ENCODE results near the gene SENP6.

DNA sequence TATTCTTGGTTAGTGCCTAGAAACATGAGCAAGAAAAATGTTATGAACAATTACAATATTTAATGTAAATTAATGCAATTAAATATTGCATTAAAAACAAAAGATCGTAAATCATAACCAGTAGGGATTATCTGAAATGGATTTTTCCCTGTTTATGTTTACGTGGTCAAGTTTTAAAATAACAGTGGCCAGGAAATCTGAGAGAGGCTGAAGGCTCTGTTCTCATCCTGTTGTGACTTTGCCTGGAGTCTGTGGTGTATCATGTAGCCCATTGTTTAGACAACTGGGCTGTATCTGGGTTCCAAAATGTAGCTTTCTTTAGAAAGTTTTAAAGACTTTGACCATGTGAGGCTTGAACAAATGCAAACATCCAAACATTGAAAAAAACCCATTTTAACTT, 149.8 kb downstream of the SENP6 start:
- TF ChIP-seq, protein P1, sequence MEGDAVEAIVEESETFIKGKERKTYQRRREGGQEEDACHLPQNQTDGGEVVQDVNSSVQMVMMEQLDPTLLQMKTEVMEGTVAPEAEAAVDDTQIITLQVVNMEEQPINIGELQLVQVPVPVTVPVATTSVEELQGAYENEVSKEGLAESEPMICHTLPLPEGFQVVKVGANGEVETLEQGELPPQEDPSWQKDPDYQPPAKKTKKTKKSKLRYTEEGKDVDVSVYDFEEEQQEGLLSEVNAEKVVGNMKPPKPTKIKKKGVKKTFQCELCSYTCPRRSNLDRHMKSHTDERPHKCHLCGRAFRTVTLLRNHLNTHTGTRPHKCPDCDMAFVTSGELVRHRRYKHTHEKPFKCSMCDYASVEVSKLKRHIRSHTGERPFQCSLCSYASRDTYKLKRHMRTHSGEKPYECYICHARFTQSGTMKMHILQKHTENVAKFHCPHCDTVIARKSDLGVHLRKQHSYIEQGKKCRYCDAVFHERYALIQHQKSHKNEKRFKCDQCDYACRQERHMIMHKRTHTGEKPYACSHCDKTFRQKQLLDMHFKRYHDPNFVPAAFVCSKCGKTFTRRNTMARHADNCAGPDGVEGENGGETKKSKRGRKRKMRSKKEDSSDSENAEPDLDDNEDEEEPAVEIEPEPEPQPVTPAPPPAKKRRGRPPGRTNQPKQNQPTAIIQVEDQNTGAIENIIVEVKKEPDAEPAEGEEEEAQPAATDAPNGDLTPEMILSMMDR (IDR thresholded peaks at IDR 0.05): no peak
- no peak for TF ChIP-seq EP300 (IDR thresholded peaks at IDR 0.05)
- TF ChIP-seq POLR2A (IDR thresholded peaks at IDR 0.05): no peak

Data from gastroesophageal sphincter (tissue), 3 donors.